Endothelial cell of umbilical vein (primary cell): ENCODE data around the gene CBLC. TPM values are rescaled to one million over a fixed set of nuclear protein-coding genes. Genes with fewer than 3 reads are reported as not detected.

Experiments
- BruUV-seq: library from RNA; stranded (reverse); fragments of 400-500 nt; replicated peaks from 2 replicates; lab custom pipeline; 2021; lab: Mats Ljungman, UMichigan
- CTCF ChIA-PET: fragments of 300-600, 350-600 bp; sonication (Branson Sonifier 250); formaldehyde crosslinking; loops from one replicate; lab custom pipeline; 2021; ENCODE audit warnings: antibody characterized with exemption, inconsistent platforms; lab: Charles Lee
- POLR2A ChIA-PET: fragments of 300-600, 350-600 bp; sonication (Branson Sonifier 250); formaldehyde crosslinking; loops from one replicate; lab custom pipeline; 2021; ENCODE audit warnings: antibody characterized with exemption, inconsistent platforms; lab: Charles Lee
- DNase-seq: peaks from one replicate; pipeline ENCODE4 v3.0.0-alpha.2; 2011; ENCODE audit warnings: low read depth, low spot score
- FAIRE-seq: peaks from 2 replicates; lab custom pipeline; 2011; peaks lifted over from hg19 to GRCh38; lab: Jason Lieb, UNC
- H2AFZ ChIP-seq: 2 replicates; pipeline ENCODE4 v1.6.0; 2012; ENCODE audit warnings: low read depth, low read length, control low read depth, inconsistent platforms
- H3K27ac ChIP-seq: 2 replicates; pipeline ENCODE4 v1.5.1; 2011; ENCODE audit warnings: low read depth, mild to moderate bottlenecking, control low read depth, low read length, moderate library complexity; ENCODE audit not compliant: insufficient read depth
- H3K27me3 ChIP-seq, 2 experiments: 2 replicates each; pipeline versions ENCODE4 v1.6.0 to v1.6.1; 2011; ENCODE audit warnings: low read length in 2 of 2, mixed read lengths in 1 of 2; ENCODE audit not compliant: control insufficient read depth in 2 of 2, insufficient read depth in 2 of 2
- H3K36me3 ChIP-seq, 2 experiments: 2 replicates in 1 of 2; 3 replicates in 1 of 2; pipeline ENCODE4 v1.5.1; 2011; ENCODE audit warnings: low read length in 2 of 2, mild to moderate bottlenecking in 1 of 2, moderate library complexity in 1 of 2; ENCODE audit not compliant: control insufficient read depth in 2 of 2, insufficient read depth in 2 of 2; ENCODE audit errors: extremely low read depth in 1 of 2
- H3K4me1 ChIP-seq: 3 replicates; pipeline ENCODE4 v1.5.1; 2011; ENCODE audit warnings: mild to moderate bottlenecking, low read length; ENCODE audit not compliant: control insufficient read depth, insufficient read depth; ENCODE audit errors: extremely low read depth
- H3K4me2 ChIP-seq: 2 replicates; pipeline ENCODE4 v1.6.1; 2011; ENCODE audit warnings: low read length, control low read depth, mixed read lengths; ENCODE audit not compliant: insufficient read depth
- H3K4me3 ChIP-seq, 3 experiments: fragments of 200-600 bp in 1 of 3; sonication (generic), shearing (Covaris generic) in 1 of 3; replicated peaks in 1 of 3; 2 replicates each; pipeline ENCODE4 v1.5.1; 2011 to 2016; ENCODE audit warnings: control low read depth in 3 of 3, low read length in 3 of 3, mild to moderate bottlenecking in 2 of 3, inconsistent platforms in 1 of 3, low read depth in 1 of 3, moderate library complexity in 1 of 3; ENCODE audit not compliant: insufficient read depth in 1 of 3
- H3K79me2 ChIP-seq: 2 replicates; pipeline ENCODE4 v1.6.0; 2012; ENCODE audit warnings: low read length, inconsistent platforms; ENCODE audit not compliant: control insufficient read depth, insufficient read depth
- H3K9ac ChIP-seq: replicated peaks from 2 replicates; pipeline ENCODE3; 2011; ENCODE audit warnings: low read length, control low read depth; ENCODE audit not compliant: insufficient read depth; ENCODE audit errors: extremely low read depth
- H3K9me1 ChIP-seq: replicated peaks from 3 replicates; pipeline ENCODE4 v1.6.0; 2011; ENCODE audit warnings: mild to moderate bottlenecking, low read length; ENCODE audit not compliant: control insufficient read depth, insufficient read depth; ENCODE audit errors: extremely low read depth
- H3K9me3 ChIP-seq: replicated peaks from 2 replicates; pipeline ENCODE4 v1.5.1; 2012; ENCODE audit warnings: low read length, inconsistent platforms; ENCODE audit not compliant: control insufficient read depth, insufficient read depth
- H4K20me1 ChIP-seq: replicated peaks from 2 replicates; pipeline ENCODE3; 2011; ENCODE audit warnings: mild to moderate bottlenecking, low read length; ENCODE audit not compliant: control insufficient read depth, insufficient read depth; ENCODE audit errors: extremely low read depth
- CTCF ChIP-seq, 2 donors: IDR thresholded peaks; 1 replicate in 1 of 2; 2 replicates in 1 of 2; pipeline ENCODE4 v1.5.1; 2011; ENCODE audit warnings: low read length in 2 of 2, mild to moderate bottlenecking in 2 of 2, moderate library complexity in 2 of 2, control low read depth in 1 of 2, inconsistent platforms in 1 of 2, low read depth in 1 of 2; ENCODE audit not compliant: insufficient read depth in 1 of 2; ENCODE audit errors: extremely low read depth in 1 of 2
- EZH2 ChIP-seq: IDR thresholded peaks from 2 replicates; pipeline ENCODE4 v1.6.1; 2012; ENCODE audit warnings: borderline replicate concordance, low read depth, mild to moderate bottlenecking, moderate library complexity, low read length, inconsistent platforms; ENCODE audit not compliant: severe bottlenecking
- FOS ChIP-seq: IDR thresholded peaks from 2 replicates; pipeline ENCODE4 v1.6.1; 2011; ENCODE audit warnings: mild to moderate bottlenecking, low read length, moderate library complexity, borderline replicate concordance; ENCODE audit not compliant: insufficient read depth
- GATA2 ChIP-seq: IDR thresholded peaks from 2 replicates; pipeline ENCODE4 v1.7.0; 2011; ENCODE audit warnings: low read depth, mild to moderate bottlenecking, moderate library complexity, mixed read lengths, low read length; ENCODE audit not compliant: insufficient read length, insufficient read depth
- JUN ChIP-seq: IDR thresholded peaks from 2 replicates; pipeline ENCODE4 v1.6.1; 2011; ENCODE audit warnings: borderline replicate concordance, low read depth; ENCODE audit not compliant: insufficient read length, insufficient read depth
- MAX ChIP-seq: IDR thresholded peaks from 2 replicates; pipeline ENCODE4 v1.6.1; 2011; ENCODE audit not compliant: insufficient read depth, insufficient read length
- MYC ChIP-seq: IDR thresholded peaks from one replicate; pipeline ENCODE4 v1.6.1; 2011; ENCODE audit warnings: mild to moderate bottlenecking, low read depth, low read length
- POLR2A ChIP-seq: IDR thresholded peaks from 2 replicates; pipeline ENCODE4 v1.6.1; 2012; ENCODE audit warnings: low read depth, mild to moderate bottlenecking, control low read depth, low read length
- POLR2AphosphoS5 ChIP-seq: IDR thresholded peaks from 2 replicates; pipeline ENCODE4 v1.6.1; 2012; ENCODE audit warnings: low read depth, mild to moderate bottlenecking, control low read depth, low read length, moderate library complexity; ENCODE audit not compliant: insufficient read depth
- dilution Hi-C: fragments of 300-500 bp; cut with MboI; formaldehyde crosslinking; loops from one replicate; pipeline ENCODE4 v1.15.0; 2019; ENCODE audit warnings: low sequenced_read_pairs; ENCODE audit not compliant: extremely low pct_ligation_motif_present
- intact Hi-C: fragments of 100-400 bp; cut with micrococcal nuclease; formaldehyde crosslinking; loops from one replicate; pipeline ENCODE4 v1.10.0; 2022
- polyA plus RNA-seq, 4 experiments: library from polyadenylated mRNA; depleted of rRNA in 3 of 4; stranded (reverse) in 3 of 4; unstranded in 1 of 4; fragments of >200 nt; gene quantifications; 2 replicates each; pipeline versions ENCODE4 v1.2.1 to v1.2.3, GENCODE V29; 2011 to 2012; ENCODE audit warnings: missing spikeins in 1 of 4
- total RNA-seq: library from RNA; stranded (reverse); gene quantifications from 2 replicates; pipeline ENCODE4 v1.2.3, GENCODE V29; 2021

Gene CBLC
- total and polyA plus RNA-seq, 2 donors (not counting 3 experiments of a cell fraction or from before 2014, with no cell fraction given), result 0.04 TPM; not detected in 1

GRCh38 chr19:44789943-44790483 lies 12.3 kb downstream of the CBLC start:
- H3K27ac ChIP-seq, result no peak overlapping the region
- no peaks in the 10 kb centered on the region for H3K36me3 ChIP-seq
- no peaks in the 10 kb centered on the region for H3K27me3 ChIP-seq
- no peak overlapping the region for H3K4me3 ChIP-seq
- dilution Hi-C loops, result no loop called here
- H3K4me1 ChIP-seq, result no peaks in the 10 kb centered on the region
- H3K9me3 ChIP-seq, result no peaks in the 10 kb centered on the region
- FAIRE-seq (no peak), DNase-seq (no peak)
- TF ChIP-seq JUN (no peak), GATA2 (no peak)
- no peak overlapping the region for H3K9ac ChIP-seq
- POLR2A ChIA-PET, result no interaction called here
- no peaks in the 10 kb centered on the region for H3K79me2 ChIP-seq
- H4K20me1 ChIP-seq, result no peaks in the 10 kb centered on the region
- H3K4me2 ChIP-seq, result no peak overlapping the region
- no peaks in the 10 kb centered on the region for H3K9me1 ChIP-seq
- H2AFZ ChIP-seq, result no peak overlapping the region
- BruUV-seq, result no TSS peak
- intact Hi-C loops, result no loop called here
- CTCF ChIA-PET, result interaction anchor here (1.1 to 1.6 kb wide), 2 partner anchors 54 to 219 kb away, joined by 3 to 5 read pairs; no protein-coding TSS in a partner anchor

- BruUV-seq, result no TSS peak
- Histone ChIP-seq H2AFZ (no peak overlapping the region), H3K4me3 (no peak overlapping the region), H4K20me1 (no peaks in the 10 kb centered on the region), H3K79me2 (no peaks in the 10 kb centered on the region), H3K9me3 (no peaks in the 10 kb centered on the region), H3K4me1 (peaks cover 14% of the 10 kb centered on the region), H3K4me2 (no peak overlapping the region), H3K27ac (no peak overlapping the region), H3K27me3 (no peaks in the 10 kb centered on the region), H3K9me1 (no peaks in the 10 kb centered on the region), H3K9ac (no peak overlapping the region), H3K36me3 (no peaks in the 10 kb centered on the region)
- dilution Hi-C loops, result no loop called here
- no peak for DNase-seq
- no peak for FAIRE-seq
- ChIA-PET CTCF (interaction anchor here (0.6 to 2.6 kb wide), 6 partner anchors 8 to 222 kb away, joined by 3 to 18 read pairs (median 4); partner anchors contain the start of gene NECTIN2), POLR2A (no interaction called here)
- no peak for TF ChIP-seq EZH2
- no peak for TF ChIP-seq MAX
- no peak for TF ChIP-seq GATA2
- TF ChIP-seq FOS, result no peak
- no peak for TF ChIP-seq MYC
- TF ChIP-seq CTCF (IDR thresholded peaks at IDR 0.05; ENCODE audit: extremely low read depth in 1 of 2, insufficient read depth in 1 of 2, low read depth in 1 of 2, low read length in 2 of 2), result no peak
- TF ChIP-seq JUN, result no peak
- no peak for TF ChIP-seq POLR2AphosphoS5
- TF ChIP-seq POLR2A, result no peak
- intact Hi-C loops, result no loop called here
Measured at GRCh38 chr19:44792281-44792680, 14.6 kb downstream of the CBLC start.
